ENCODE measurements around the gene POLR3GL. TPM values are rescaled to one million over a fixed set of nuclear protein-coding genes. Genes with fewer than 3 reads are reported as not detected.

Gene POLR3GL
- total and polyA plus RNA-seq, 2 experiments from 2014 or later = 3.1 to 9.5 TPM

DNA sequence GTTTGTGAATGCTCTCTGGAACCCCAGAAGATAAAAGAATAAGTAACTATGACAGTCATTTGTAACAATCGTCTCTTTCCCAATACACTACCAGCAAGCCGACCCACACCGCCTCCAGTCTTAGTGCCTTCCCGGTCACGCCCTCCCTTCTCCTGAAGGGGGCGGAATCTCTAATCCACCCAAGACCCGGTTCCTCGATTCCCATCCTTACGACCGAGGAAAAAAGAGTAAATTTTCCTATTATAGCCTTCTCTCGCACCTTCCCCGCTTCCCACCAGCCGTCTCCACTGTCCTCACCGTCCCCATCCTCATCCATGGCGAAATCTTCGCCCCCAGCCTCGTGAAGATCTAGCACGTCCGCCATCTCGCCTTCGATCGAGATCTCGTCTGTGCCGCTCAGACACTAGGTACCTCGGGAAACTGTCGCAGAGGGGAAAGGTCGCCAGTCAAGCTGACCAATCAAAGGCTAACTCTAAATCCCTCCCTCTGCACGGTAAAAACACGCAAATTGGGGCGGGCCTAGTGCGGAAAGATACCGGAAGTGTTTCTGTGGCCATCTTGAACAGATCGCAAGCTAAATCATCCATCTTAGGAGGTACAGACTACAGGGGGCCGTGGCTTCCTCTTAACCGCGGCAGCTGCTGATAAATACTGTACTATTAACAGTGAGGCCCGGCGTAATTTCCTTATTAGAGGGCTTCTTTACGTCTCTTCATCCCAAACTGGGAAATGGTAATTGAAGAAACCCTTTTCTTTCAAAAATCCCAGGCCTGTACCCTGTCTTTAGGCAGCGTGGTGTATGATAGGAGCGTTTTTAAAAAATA, 37.2 kb upstream of the POLR3GL start, which contains the start of gene RBM8A:
Gene RBM8A, minus strand, starts transcription at position 422 of the 824 bp plus-strand sequence. Its CDS starts 58 bp downstream, at position 364.
- H3K9me2 ChIP-seq (ENCODE audit: insufficient read depth) = no peaks in the 10 kb centered on the region
- H3K36me3 ChIP-seq (ENCODE audit: insufficient read depth) = peaks cover 17% of the 10 kb centered on the region
- peak within 1 kb of the TSS; percentile 86 for H3K27ac Mint-ChIP-seq
- peaks cover 14% of the 10 kb centered on the region for H3K36me3 Mint-ChIP-seq (ENCODE audit: low read depth)
- H2AFZ ChIP-seq = no peak within 1 kb of the TSS
- no peaks in the 10 kb centered on the region for H4K20me1 ChIP-seq (replicated peaks; ENCODE audit: insufficient read depth)
- H3K4me2 ChIP-seq = peak within 1 kb of the TSS; percentile 79
- H3K27me3 Mint-ChIP-seq (ENCODE audit: insufficient read depth, low read depth, poor library complexity) = peaks cover 4% of the 10 kb centered on the region
- no peak within 1 kb of the TSS; the same call in 1 of the 3 replicates for H3K4me3 Mint-ChIP-seq
- H3K9me3 Mint-ChIP-seq = no peaks in the 10 kb centered on the region
- H3K27ac ChIP-seq (ENCODE audit: low read depth) = peak within 1 kb of the TSS; percentile 90
- peaks cover 12% of the 10 kb centered on the region; the same call in 1 of the 2 replicates for H3F3A ChIP-seq (replicated peaks; ENCODE audit: low read depth)
- no peaks in the 10 kb centered on the region for H3K27me3 ChIP-seq (ENCODE audit: insufficient read depth)
- H3K79me2 ChIP-seq (replicated peaks; ENCODE audit: insufficient read depth) = peaks cover 12% of the 10 kb centered on the region
- H3K4me1 Mint-ChIP-seq = peaks cover 14% of the 10 kb centered on the region
- peaks cover 12% of the 10 kb centered on the region for H3K4me1 ChIP-seq (ENCODE audit: insufficient read depth)
- ATAC-seq (peak; percentile 97), DNase-seq (ENCODE audit: low spot score) (peak; percentile 99)
- TF ChIP-seq EZH2phosphoT487 (IDR thresholded peaks at IDR 0.05; ENCODE audit: unreplicated experiment) (no peak), STAT1 (IDR thresholded peaks at IDR 0.05; ENCODE audit: unreplicated experiment) (no peak), CREB1 (CRISPR knock-in tag; IDR thresholded peaks at IDR 0.05; ENCODE audit: low read depth) (peak; percentile 84), ZNF114 (CRISPR knock-in tag; IDR thresholded peaks at IDR 0.05) (no peak), POLR2AphosphoS5 (IDR thresholded peaks at IDR 0.05; ENCODE audit: low read depth) (peak; percentile 96), EZH2 (IDR thresholded peaks at IDR 0.05; ENCODE audit: low read depth, unreplicated experiment) (no peak), ZNF331 (CRISPR knock-in tag; IDR thresholded peaks at IDR 0.05; ENCODE audit: low read depth) (no peak), JUNB (IDR thresholded peaks at IDR 0.05; ENCODE audit: unreplicated experiment) (no peak), NANOG (IDR thresholded peaks at IDR 0.05; ENCODE audit: borderline replicate concordance) (no peak)
- TF ChIP-seq, protein P1, sequence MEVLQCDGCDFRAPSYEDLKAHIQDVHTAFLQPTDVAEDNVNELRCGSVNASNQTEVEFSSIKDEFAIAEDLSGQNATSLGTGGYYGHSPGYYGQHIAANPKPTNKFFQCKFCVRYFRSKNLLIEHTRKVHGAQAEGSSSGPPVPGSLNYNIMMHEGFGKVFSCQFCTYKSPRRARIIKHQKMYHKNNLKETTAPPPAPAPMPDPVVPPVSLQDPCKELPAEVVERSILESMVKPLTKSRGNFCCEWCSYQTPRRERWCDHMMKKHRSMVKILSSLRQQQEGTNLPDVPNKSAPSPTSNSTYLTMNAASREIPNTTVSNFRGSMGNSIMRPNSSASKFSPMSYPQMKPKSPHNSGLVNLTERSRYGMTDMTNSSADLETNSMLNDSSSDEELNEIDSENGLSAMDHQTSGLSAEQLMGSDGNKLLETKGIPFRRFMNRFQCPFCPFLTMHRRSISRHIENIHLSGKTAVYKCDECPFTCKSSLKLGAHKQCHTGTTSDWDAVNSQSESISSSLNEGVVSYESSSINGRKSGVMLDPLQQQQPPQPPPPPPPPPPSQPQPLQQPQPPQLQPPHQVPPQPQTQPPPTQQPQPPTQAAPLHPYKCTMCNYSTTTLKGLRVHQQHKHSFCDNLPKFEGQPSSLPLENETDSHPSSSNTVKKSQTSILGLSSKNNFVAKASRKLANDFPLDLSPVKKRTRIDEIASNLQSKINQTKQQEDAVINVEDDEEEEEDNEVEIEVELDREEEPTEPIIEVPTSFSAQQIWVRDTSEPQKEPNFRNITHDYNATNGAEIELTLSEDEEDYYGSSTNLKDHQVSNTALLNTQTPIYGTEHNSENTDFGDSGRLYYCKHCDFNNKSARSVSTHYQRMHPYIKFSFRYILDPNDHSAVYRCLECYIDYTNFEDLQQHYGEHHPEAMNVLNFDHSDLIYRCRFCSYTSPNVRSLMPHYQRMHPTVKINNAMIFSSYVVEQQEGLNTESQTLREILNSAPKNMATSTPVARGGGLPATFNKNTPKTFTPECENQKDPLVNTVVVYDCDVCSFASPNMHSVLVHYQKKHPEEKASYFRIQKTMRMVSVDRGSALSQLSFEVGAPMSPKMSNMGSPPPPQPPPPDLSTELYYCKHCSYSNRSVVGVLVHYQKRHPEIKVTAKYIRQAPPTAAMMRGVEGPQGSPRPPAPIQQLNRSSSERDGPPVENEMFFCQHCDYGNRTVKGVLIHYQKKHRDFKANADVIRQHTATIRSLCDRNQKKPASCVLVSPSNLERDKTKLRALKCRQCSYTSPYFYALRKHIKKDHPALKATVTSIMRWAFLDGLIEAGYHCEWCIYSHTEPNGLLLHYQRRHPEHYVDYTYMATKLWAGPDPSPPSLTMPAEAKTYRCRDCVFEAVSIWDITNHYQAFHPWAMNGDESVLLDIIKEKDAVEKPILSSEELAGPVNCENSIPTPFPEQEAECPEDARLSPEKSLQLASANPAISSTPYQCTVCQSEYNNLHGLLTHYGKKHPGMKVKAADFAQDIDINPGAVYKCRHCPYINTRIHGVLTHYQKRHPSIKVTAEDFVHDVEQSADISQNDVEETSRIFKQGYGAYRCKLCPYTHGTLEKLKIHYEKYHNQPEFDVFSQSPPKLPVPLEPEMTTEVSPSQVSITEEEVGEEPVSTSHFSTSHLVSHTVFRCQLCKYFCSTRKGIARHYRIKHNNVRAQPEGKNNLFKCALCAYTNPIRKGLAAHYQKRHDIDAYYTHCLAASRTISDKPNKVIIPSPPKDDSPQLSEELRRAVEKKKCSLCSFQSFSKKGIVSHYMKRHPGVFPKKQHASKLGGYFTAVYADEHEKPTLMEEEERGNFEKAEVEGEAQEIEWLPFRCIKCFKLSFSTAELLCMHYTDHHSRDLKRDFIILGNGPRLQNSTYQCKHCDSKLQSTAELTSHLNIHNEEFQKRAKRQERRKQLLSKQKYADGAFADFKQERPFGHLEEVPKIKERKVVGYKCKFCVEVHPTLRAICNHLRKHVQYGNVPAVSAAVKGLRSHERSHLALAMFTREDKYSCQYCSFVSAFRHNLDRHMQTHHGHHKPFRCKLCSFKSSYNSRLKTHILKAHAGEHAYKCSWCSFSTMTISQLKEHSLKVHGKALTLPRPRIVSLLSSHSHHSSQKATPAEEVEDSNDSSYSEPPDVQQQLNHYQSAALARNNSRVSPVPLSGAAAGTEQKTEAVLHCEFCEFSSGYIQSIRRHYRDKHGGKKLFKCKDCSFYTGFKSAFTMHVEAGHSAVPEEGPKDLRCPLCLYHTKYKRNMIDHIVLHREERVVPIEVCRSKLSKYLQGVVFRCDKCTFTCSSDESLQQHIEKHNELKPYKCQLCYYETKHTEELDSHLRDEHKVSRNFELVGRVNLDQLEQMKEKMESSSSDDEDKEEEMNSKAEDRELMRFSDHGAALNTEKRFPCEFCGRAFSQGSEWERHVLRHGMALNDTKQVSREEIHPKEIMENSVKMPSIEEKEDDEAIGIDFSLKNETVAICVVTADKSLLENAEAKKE (CRISPR knock-in tag; IDR thresholded peaks at IDR 0.05) = no peak
- TF ChIP-seq, protein P2, sequence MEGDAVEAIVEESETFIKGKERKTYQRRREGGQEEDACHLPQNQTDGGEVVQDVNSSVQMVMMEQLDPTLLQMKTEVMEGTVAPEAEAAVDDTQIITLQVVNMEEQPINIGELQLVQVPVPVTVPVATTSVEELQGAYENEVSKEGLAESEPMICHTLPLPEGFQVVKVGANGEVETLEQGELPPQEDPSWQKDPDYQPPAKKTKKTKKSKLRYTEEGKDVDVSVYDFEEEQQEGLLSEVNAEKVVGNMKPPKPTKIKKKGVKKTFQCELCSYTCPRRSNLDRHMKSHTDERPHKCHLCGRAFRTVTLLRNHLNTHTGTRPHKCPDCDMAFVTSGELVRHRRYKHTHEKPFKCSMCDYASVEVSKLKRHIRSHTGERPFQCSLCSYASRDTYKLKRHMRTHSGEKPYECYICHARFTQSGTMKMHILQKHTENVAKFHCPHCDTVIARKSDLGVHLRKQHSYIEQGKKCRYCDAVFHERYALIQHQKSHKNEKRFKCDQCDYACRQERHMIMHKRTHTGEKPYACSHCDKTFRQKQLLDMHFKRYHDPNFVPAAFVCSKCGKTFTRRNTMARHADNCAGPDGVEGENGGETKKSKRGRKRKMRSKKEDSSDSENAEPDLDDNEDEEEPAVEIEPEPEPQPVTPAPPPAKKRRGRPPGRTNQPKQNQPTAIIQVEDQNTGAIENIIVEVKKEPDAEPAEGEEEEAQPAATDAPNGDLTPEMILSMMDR (conservative IDR thresholded peaks at IDR 0.05; ENCODE audit: low read depth in 2 of 2) = peak; percentile 55 to 73
- TF ChIP-seq, protein P3, sequence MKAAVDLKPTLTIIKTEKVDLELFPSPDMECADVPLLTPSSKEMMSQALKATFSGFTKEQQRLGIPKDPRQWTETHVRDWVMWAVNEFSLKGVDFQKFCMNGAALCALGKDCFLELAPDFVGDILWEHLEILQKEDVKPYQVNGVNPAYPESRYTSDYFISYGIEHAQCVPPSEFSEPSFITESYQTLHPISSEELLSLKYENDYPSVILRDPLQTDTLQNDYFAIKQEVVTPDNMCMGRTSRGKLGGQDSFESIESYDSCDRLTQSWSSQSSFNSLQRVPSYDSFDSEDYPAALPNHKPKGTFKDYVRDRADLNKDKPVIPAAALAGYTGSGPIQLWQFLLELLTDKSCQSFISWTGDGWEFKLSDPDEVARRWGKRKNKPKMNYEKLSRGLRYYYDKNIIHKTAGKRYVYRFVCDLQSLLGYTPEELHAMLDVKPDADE (IDR thresholded peaks at IDR 0.05) = peak; percentile 72
- TF ChIP-seq, protein P4, sequence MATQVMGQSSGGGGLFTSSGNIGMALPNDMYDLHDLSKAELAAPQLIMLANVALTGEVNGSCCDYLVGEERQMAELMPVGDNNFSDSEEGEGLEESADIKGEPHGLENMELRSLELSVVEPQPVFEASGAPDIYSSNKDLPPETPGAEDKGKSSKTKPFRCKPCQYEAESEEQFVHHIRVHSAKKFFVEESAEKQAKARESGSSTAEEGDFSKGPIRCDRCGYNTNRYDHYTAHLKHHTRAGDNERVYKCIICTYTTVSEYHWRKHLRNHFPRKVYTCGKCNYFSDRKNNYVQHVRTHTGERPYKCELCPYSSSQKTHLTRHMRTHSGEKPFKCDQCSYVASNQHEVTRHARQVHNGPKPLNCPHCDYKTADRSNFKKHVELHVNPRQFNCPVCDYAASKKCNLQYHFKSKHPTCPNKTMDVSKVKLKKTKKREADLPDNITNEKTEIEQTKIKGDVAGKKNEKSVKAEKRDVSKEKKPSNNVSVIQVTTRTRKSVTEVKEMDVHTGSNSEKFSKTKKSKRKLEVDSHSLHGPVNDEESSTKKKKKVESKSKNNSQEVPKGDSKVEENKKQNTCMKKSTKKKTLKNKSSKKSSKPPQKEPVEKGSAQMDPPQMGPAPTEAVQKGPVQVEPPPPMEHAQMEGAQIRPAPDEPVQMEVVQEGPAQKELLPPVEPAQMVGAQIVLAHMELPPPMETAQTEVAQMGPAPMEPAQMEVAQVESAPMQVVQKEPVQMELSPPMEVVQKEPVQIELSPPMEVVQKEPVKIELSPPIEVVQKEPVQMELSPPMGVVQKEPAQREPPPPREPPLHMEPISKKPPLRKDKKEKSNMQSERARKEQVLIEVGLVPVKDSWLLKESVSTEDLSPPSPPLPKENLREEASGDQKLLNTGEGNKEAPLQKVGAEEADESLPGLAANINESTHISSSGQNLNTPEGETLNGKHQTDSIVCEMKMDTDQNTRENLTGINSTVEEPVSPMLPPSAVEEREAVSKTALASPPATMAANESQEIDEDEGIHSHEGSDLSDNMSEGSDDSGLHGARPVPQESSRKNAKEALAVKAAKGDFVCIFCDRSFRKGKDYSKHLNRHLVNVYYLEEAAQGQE (IDR thresholded peaks at IDR 0.05; ENCODE audit: unreplicated experiment) = no peak
- peak within 1 kb of the TSS; percentile 63 for H3K4me3 ChIP-seq
